Psoas muscle (tissue), 8 donors: ENCODE measurements around the gene RASGRP3. TPM values are rescaled to one million over a fixed set of nuclear protein-coding genes. Genes with fewer than 3 reads are reported as not detected.

Source experiments
- ATAC-seq, 4 donors: fragments of 200-7000 bp; cut with Tn5 transposase; one replicate each; pipeline ENCODE4 v1.9.1; 2020; ENCODE audit warnings: moderate library complexity in 3 of 4, mild to moderate bottlenecking in 2 of 4
- DNase-seq, 2 donors: peaks; one replicate each; pipeline ENCODE4 v3.0.0-alpha.2; 2020
- H3K27ac ChIP-seq: fragments of 200-600 bp; one replicate; pipeline ENCODE4 v1.8.0; 2022
- H3K27me3 ChIP-seq, 3 donors: fragments of 200-600 bp in 1 of 3; one replicate each; pipeline versions ENCODE4 v1.6.1 to v1.8.0; 2013 to 2022; ENCODE audit warnings: low read length in 2 of 3, mild to moderate bottlenecking in 2 of 3, moderate library complexity in 1 of 3; ENCODE audit not compliant: insufficient read depth in 3 of 3
- H3K36me3 ChIP-seq, 2 donors: fragments of 200-600 bp in 1 of 2; one replicate each; pipeline versions ENCODE4 v1.6.1 to v1.8.0; 2013 to 2022; ENCODE audit warnings: low read depth in 1 of 2, mild to moderate bottlenecking in 1 of 2, moderate library complexity in 1 of 2; ENCODE audit not compliant: insufficient read depth in 1 of 2
- H3K4me1 ChIP-seq: fragments of 200-600 bp; one replicate; pipeline ENCODE4 v1.8.0; 2022
- H3K4me3 ChIP-seq: fragments of 200-600 bp; one replicate; pipeline ENCODE4 v1.8.0; 2022; ENCODE audit warnings: mild to moderate bottlenecking
- H3K9me3 ChIP-seq: fragments of 200-600 bp; one replicate; pipeline ENCODE4 v1.8.0; 2022
- CTCF ChIP-seq: fragments of 200-600 bp; IDR thresholded peaks from one replicate; pipeline ENCODE4 v1.8.0; 2022; ENCODE audit warnings: antibody characterized with exemption
- WGBS, 3 donors: extraction: QIAGEN DNeasy Blood & Tissue Kit; methylation state at CpG; one replicate each; pipeline versions ENCODE4 v1.1.6 to v1.1.7; 2013; 5-methylcytosine and 5-hydroxymethylcytosine counted together
- intact Hi-C, 2 donors: fragments of 100-400 bp; cut with DNase I; formaldehyde crosslinking; loops; one replicate each; pipeline versions ENCODE4 v1.11.0 to v1.14.2; 2022
- polyA plus RNA-seq, 3 donors: library from polyadenylated mRNA; stranded (reverse); fragments of 200-250 nt; gene quantifications; one replicate each; pipeline ENCODE4 v1.2.3, GENCODE V29; 2013
- total RNA-seq, 4 donors: library from RNA; stranded (reverse); fragmentation: NEBNext Ultra II Directional in 2 of 4; extraction: Animal tissue kit (Norgen Biotek cat#: 25700) in 2 of 4; gene quantifications; one replicate each; pipeline versions ENCODE4 v1.2.1 to v1.2.4, GENCODE V29; 2021 to 2023
- donor health status: healthy with polysubstance abuse.
- donor health status: DM: no; HTN: no; CAD: no; lungs with moderate emphysema.
- donor health status: Bipolar disorder and iron deficiency.
- donor health status: healthy.
- donor health status: DM: yes; HTN: yes; CAD: no.
- donor health status: DM: no; HTN: no; CAD: no.
- donor health status: DM: no; HTN: no; CAD: no.
- donor health status: DM: yes; HTN: yes; CAD: no.

The RASGRP3 gene
- total and polyA plus RNA-seq, 7 donors: 3.4 to 24.9 (median 13.0) TPM

GRCh38 chr2:33531549-33532059 is 55.2 kb downstream of the RASGRP3 start:
- 22 to 45% (median 23%) methylated on average over 3 of the region's 3 CpGs for WGBS, 3 donors
- no peaks in the 10 kb centered on the region for H3K27me3 ChIP-seq
- peaks cover 2 to 22% of the 10 kb centered on the region in 2 donors for H3K36me3 ChIP-seq
- H3K9me3 ChIP-seq: no peaks in the 10 kb centered on the region
- H3K4me1 ChIP-seq: peaks cover 36% of the 10 kb centered on the region
- peak; percentile 28 to 65 for DNase-seq
- H3K4me3 ChIP-seq: no peak overlapping the region
- intact Hi-C loops: loop anchor here (5.0 kb wide), 2 partner anchors 44 to 49 kb away; no protein-coding TSS in a partner anchor
- TF ChIP-seq CTCF: no peak
- H3K27ac ChIP-seq: peak overlapping the region; percentile 79
- peak; percentile 76 to 83 (median 78) for ATAC-seq

GRCh38 chr2:33532146-33532545 is 55.7 kb downstream of the RASGRP3 start:
- intact Hi-C loops: loop anchor here (5.0 kb wide), 2 partner anchors 45 to 50 kb away; no protein-coding TSS in a partner anchor
- 35 to 47% (median 43%) methylated on average over 8 of the region's 8 CpGs for WGBS, 3 donors
- H3K9me3 ChIP-seq: no peaks in the 10 kb centered on the region
- H3K4me3 ChIP-seq: no peak overlapping the region
- H3K4me1 ChIP-seq: peaks cover 36% of the 10 kb centered on the region
- H3K36me3 ChIP-seq: peaks cover 2 to 19% of the 10 kb centered on the region in 2 donors
- TF ChIP-seq CTCF: no peak
- peak overlapping the region; percentile 79 for H3K27ac ChIP-seq
- peak; percentile 51 to 57 (median 52) for ATAC-seq
- no peak for DNase-seq
- H3K27me3 ChIP-seq: no peaks in the 10 kb centered on the region

GRCh38 chr2:33532966-33533365 is 56.5 kb downstream of the RASGRP3 start:
- DNase-seq (no peak), ATAC-seq (peak; percentile 67 to 85 (median 78))
- H3K4me3 ChIP-seq: no peak overlapping the region
- H3K27ac ChIP-seq: peak overlapping the region; percentile 79
- intact Hi-C loops: loop anchor here (5.0 kb wide), 2 partner anchors 46 to 51 kb away; no protein-coding TSS in a partner anchor
- WGBS, 3 donors: 50 to 62% (median 50%) methylated on average over 2 of the region's 2 CpGs
- peaks cover 2 to 15% of the 10 kb centered on the region in 2 donors for H3K36me3 ChIP-seq
- no peaks in the 10 kb centered on the region for H3K27me3 ChIP-seq
- TF ChIP-seq CTCF: no peak
- no peaks in the 10 kb centered on the region for H3K9me3 ChIP-seq
- H3K4me1 ChIP-seq: peaks cover 36% of the 10 kb centered on the region

- Histone ChIP-seq H3K9me3 (no peaks in the 10 kb centered on the region), H3K4me1 (peaks cover 36% of the 10 kb centered on the region), H3K27me3 (no peaks in the 10 kb centered on the region), H3K27ac (peak overlapping the region; percentile 79), H3K36me3 (peaks cover 2 to 16% of the 10 kb centered on the region in 2 donors), H3K4me3 (no peak overlapping the region)
- intact Hi-C loops: no loop called here
- no peak for TF ChIP-seq CTCF
- ATAC-seq (peak; percentile 83 to 87 (median 85)), DNase-seq (peak; percentile 25 to 70)
- WGBS, 3 donors: 11 to 26% (median 25%) methylated on average over 3 of the region's 3 CpGs
Observed at GRCh38 chr2:33535421-33535820, 59.0 kb downstream of the RASGRP3 start.

- no peak for TF ChIP-seq CTCF
- Histone ChIP-seq H3K27ac (no peak overlapping the region), H3K4me3 (no peak overlapping the region), H3K36me3 (peaks cover 0 to 43% of the 10 kb centered on the region in 2 donors), H3K27me3 (no peaks in the 10 kb centered on the region), H3K9me3 (no peaks in the 10 kb centered on the region), H3K4me1 (no peaks in the 10 kb centered on the region)
- ATAC-seq (no peak), DNase-seq (no peak)
- intact Hi-C loops: no loop called here
- 34 to 60% (median 51%) methylated on average over 4 of the region's 4 CpGs for WGBS, 3 donors
Observed at GRCh38 chr2:33541243-33541642, 64.8 kb downstream of the RASGRP3 start.
